Colonic mucosa (tissue), 4 donors: ENCODE results near the gene SIM2. TPM values are rescaled to one million over a fixed set of nuclear protein-coding genes. Genes with fewer than 3 reads are reported as not detected.

Experiments used
- DNase-seq: peaks from one replicate; pipeline ENCODE4 v3.0.0-alpha.2; 2020
- H3K27ac ChIP-seq: fragments of 200-600 bp; one replicate; pipeline ENCODE4 v1.8.0; 2021
- H3K27me3 ChIP-seq: fragments of 200-600 bp; one replicate; pipeline ENCODE4 v1.8.0; 2021
- H3K36me3 ChIP-seq: fragments of 200-600 bp; one replicate; pipeline ENCODE4 v1.8.0; 2021
- H3K4me1 ChIP-seq: fragments of 200-600 bp; one replicate; pipeline ENCODE4 v1.8.0; 2021; ENCODE audit warnings: mild to moderate bottlenecking
- H3K4me3 ChIP-seq: fragments of 200-600 bp; one replicate; pipeline ENCODE4 v1.8.0; 2021
- H3K9ac ChIP-seq, 2 donors: one replicate each; pipeline ENCODE4 v1.7.0; 2013; ENCODE audit warnings: control low read depth in 2 of 2, low read depth in 2 of 2, low read length in 2 of 2
- H3K9me3 ChIP-seq: fragments of 200-600 bp; one replicate; pipeline ENCODE4 v1.8.0; 2021
- CTCF ChIP-seq: fragments of 200-600 bp; IDR thresholded peaks from one replicate; pipeline ENCODE4 v1.8.0; 2022; ENCODE audit warnings: antibody characterized with exemption, mild to moderate bottlenecking
- intact Hi-C: fragments of 100-400 bp; cut with DNase I; formaldehyde crosslinking; loops from one replicate; pipeline ENCODE4 v1.14.1; 2022
- total RNA-seq, 2 donors: library from RNA; stranded (reverse); fragmentation: NEBNext Ultra II Directional in 1 of 2; extraction: Animal tissue kit (Norgen Biotek cat#: 25700) in 1 of 2; gene quantifications; one replicate each; pipeline ENCODE4 v1.2.1, GENCODE V29; 2021
- donor health status: healthy.
- donor health status: DM: no; HTN: no; CAD: no.
- donor health status: DM: no; HTN: no; CAD: no.

The SIM2 gene
- total RNA-seq, 2 donors from 2014 or later, result 0.07 to 0.08 TPM

GRCh38 chr21:36696390-36697059 lies 2.4 kb upstream of the SIM2 start:
- no peak overlapping the region for H3K27ac ChIP-seq
- intact Hi-C loops, result no loop called here
- H3K4me3 ChIP-seq, result no peak overlapping the region
- no peak for TF ChIP-seq CTCF
- H3K9me3 ChIP-seq, result no peaks in the 10 kb centered on the region
- no peaks in the 10 kb centered on the region for H3K36me3 ChIP-seq
- no peak for DNase-seq
- peaks cover 8% of the 10 kb centered on the region for H3K4me1 ChIP-seq
- H3K27me3 ChIP-seq, result peaks cover 99% of the 10 kb centered on the region
- H3K9ac ChIP-seq, result no peak overlapping the region

- Histone ChIP-seq H3K27me3 (peaks cover 99% of the 10 kb centered on the region), H3K9me3 (no peaks in the 10 kb centered on the region), H3K9ac (no peak overlapping the region), H3K4me3 (no peak overlapping the region), H3K4me1 (peaks cover 8% of the 10 kb centered on the region), H3K36me3 (no peaks in the 10 kb centered on the region), H3K27ac (no peak overlapping the region)
- intact Hi-C loops, result no loop called here
- DNase-seq, result no peak
- no peak for TF ChIP-seq CTCF
These were observed 1.7 kb upstream of the SIM2 start for GRCh38 chr21:36697060-36697850.

GRCh38 chr21:36697851-36698384 lies 997 bp upstream of the SIM2 start:
- no peak for DNase-seq
- H3K4me1 ChIP-seq, result peaks cover 8% of the 10 kb centered on the region
- H3K36me3 ChIP-seq, result no peaks in the 10 kb centered on the region
- no peaks in the 10 kb centered on the region for H3K9me3 ChIP-seq
- H3K27ac ChIP-seq, result no peak overlapping the region
- intact Hi-C loops, result no loop called here
- peaks cover 99% of the 10 kb centered on the region for H3K27me3 ChIP-seq
- H3K9ac ChIP-seq, result no peak overlapping the region
- no peak for TF ChIP-seq CTCF
- no peak overlapping the region for H3K4me3 ChIP-seq

- no peaks in the 10 kb centered on the region for H3K9me3 ChIP-seq
- H3K4me3 ChIP-seq, result peak overlapping the region; percentile 30
- DNase-seq, result no peak
- TF ChIP-seq CTCF, result no peak
- H3K27me3 ChIP-seq, result peaks cover 99% of the 10 kb centered on the region
- no peak overlapping the region for H3K27ac ChIP-seq
- intact Hi-C loops, result no loop called here
- H3K9ac ChIP-seq, result no peak overlapping the region
- H3K36me3 ChIP-seq, result no peaks in the 10 kb centered on the region
- peaks cover 8% of the 10 kb centered on the region for H3K4me1 ChIP-seq
These were observed 432 bp upstream of the SIM2 start for GRCh38 chr21:36698385-36698980.

- H3K27ac ChIP-seq, result no peak overlapping the region
- intact Hi-C loops, result no loop called here
- H3K36me3 ChIP-seq, result no peaks in the 10 kb centered on the region
- H3K4me1 ChIP-seq, result peaks cover 8% of the 10 kb centered on the region
- no peak for DNase-seq
- TF ChIP-seq CTCF, result no peak
- H3K27me3 ChIP-seq, result peaks cover 99% of the 10 kb centered on the region
- peak overlapping the region in 1 of 2 donors; percentile 30 for H3K9ac ChIP-seq
- peak overlapping the region; percentile 4 for H3K4me3 ChIP-seq
- no peaks in the 10 kb centered on the region for H3K9me3 ChIP-seq
These were observed 805 bp downstream of the SIM2 start for GRCh38 chr21:36699546-36700294.
